IPS-18a (cell line): ENCODE measurements around the gene LINC00237.

Experiments
- H3K27ac ChIP-seq: one replicate; pipeline ENCODE4 v1.5.1; 2013; ENCODE audit warnings: low read length
- H3K27me3 ChIP-seq: one replicate; pipeline ENCODE4 v1.6.1; 2013; ENCODE audit warnings: mild to moderate bottlenecking, low read length; ENCODE audit not compliant: control insufficient read depth, insufficient read depth
- H3K36me3 ChIP-seq: one replicate; pipeline ENCODE4 v1.6.1; 2013; ENCODE audit warnings: low read depth, low read length; ENCODE audit not compliant: control insufficient read depth
- H3K4me1 ChIP-seq: one replicate; pipeline ENCODE4 v1.6.1; 2013; ENCODE audit warnings: low read depth, low read length; ENCODE audit not compliant: control insufficient read depth
- H3K4me3 ChIP-seq: one replicate; pipeline ENCODE4 v1.5.1; 2013; ENCODE audit warnings: low read length
- H3K9ac ChIP-seq: one replicate; pipeline ENCODE4 v1.6.1; 2013; ENCODE audit warnings: mild to moderate bottlenecking, low read length, moderate library complexity
- H3K9me3 ChIP-seq: one replicate; pipeline ENCODE4 v1.6.1; 2013; ENCODE audit warnings: low read depth, low read length; ENCODE audit not compliant: control insufficient read depth

LINC00237 gene

DNA sequence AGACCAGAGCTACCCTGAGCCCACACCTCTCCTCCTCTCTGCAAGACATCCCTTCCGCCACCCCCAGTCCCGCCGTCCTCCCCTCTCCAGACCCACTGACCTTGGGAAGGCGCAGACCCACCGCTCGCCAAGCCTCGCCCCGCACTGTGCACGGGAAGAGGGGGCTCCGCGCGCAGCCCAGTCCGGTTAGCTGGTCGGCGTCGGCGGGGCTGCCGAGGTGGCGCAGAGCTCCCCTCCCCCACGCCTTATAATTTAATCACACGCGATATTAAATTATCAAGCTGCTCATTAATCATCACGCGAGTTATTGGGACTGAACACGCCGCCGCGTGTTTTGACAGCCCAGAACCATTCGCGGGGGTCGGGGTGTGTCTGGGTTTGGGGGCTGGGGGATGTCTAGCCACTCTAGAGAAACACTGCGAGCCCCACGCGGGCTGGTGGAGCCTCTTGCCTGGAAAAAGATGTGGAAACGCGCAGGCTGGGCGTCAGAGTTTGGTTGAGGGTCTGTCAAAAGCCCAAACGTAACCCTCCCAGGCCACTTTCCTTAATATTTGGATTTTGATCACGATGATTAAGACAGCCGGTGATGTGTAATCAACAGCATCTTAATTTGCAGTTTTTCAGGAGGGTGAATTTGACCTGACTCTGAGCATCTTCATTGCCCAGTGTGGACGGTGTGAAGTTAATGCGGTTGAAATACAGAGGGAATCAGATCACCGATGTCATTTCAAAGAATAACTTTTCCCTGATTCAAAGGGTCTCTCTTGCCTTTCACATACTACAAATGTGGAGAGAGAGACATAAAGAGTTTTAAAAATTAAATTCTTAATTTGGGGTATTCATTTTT lies at the start of gene LINC00237:
LINC00237 (minus strand) TSS at position 188 of the 847 bp plus-strand sequence.
- Histone ChIP-seq H3K27ac (no peak within 1 kb of the TSS), H3K36me3 (no peaks in the 10 kb centered on the region), H3K9me3 (no peaks in the 10 kb centered on the region), H3K4me3 (peak within 1 kb of the TSS; percentile 49), H3K4me1 (peaks cover 29% of the 10 kb centered on the region), H3K9ac (no peak within 1 kb of the TSS), H3K27me3 (peaks cover 82% of the 10 kb centered on the region)

GRCh38 chr20:21155268-21155667 lies 49.1 kb upstream of the LINC00237 start:
- H3K4me1 ChIP-seq, result no peaks in the 10 kb centered on the region
- H3K9ac ChIP-seq, result no peak overlapping the region
- H3K36me3 ChIP-seq, result no peaks in the 10 kb centered on the region
- no peak overlapping the region for H3K27ac ChIP-seq
- H3K9me3 ChIP-seq, result no peaks in the 10 kb centered on the region
- no peak overlapping the region for H3K4me3 ChIP-seq
- no peaks in the 10 kb centered on the region for H3K27me3 ChIP-seq

DNA sequence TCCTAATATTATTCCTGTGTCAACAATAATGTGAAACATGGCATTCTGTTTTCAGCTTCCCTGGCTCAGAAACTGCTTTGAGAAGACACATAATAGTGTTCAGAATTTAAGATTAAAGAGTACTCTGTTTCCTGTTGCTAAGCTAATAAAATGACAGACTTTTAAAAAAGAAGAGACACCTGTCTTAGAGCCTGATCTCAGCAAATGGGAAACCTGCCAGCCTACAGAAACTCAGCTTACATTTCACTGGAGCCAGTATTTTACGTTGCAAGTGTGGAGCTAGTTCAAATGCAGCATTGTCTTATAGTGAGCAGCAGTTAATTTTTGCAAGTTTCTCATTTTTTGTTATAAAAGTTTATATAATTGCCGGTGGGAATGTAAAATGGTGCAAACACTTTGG lies 48.5 kb upstream of the LINC00237 start:
- no peaks in the 10 kb centered on the region for H3K27me3 ChIP-seq
- H3K9ac ChIP-seq, result no peak overlapping the region
- no peak overlapping the region for H3K4me3 ChIP-seq
- H3K27ac ChIP-seq, result no peak overlapping the region
- no peaks in the 10 kb centered on the region for H3K9me3 ChIP-seq
- H3K4me1 ChIP-seq, result no peaks in the 10 kb centered on the region
- no peaks in the 10 kb centered on the region for H3K36me3 ChIP-seq

DNA sequence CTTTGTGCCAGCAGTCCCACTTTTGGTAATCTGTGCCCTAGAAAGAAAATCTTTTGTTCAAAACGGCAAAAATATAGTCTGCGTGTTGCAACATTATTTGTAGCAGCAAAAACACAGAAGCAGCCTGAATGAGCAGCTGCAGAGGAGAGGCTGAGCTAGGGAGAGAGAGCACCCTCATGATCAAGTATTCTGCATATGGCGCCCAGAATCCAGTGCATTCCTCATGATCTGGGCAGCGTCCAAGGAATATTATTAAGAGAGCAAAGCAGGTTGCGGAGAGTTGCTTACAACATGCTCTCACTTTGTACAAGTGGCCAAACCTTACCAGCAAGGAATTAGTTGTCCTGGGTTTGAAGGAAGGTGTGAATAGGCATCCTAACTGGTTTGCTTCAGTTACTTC lies 45.6 kb upstream of the LINC00237 start:
- no peaks in the 10 kb centered on the region for H3K36me3 ChIP-seq
- H3K9me3 ChIP-seq, result no peaks in the 10 kb centered on the region

DNA sequence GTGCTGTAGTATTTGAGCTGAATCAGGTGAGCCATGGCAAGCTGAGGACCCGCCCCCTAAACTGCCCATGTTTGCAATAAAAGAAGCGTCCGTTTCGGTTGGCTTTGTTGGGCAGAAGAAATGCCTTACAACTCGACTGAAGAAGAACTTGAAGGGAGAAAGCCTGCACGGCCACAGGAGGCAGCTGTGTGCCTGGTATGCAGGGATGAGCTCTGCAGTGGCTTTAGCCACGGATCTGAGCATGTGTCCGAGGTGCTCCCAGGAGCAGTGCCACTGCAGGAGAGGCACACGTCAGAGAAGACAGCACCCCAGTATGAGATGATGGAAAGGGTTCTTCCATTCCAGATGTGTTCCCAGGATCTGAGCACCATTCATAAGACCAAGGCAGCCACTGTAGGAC lies 43.2 kb upstream of the LINC00237 start:
- Histone ChIP-seq H3K9me3 (no peaks in the 10 kb centered on the region), H3K27me3 (no peaks in the 10 kb centered on the region), H3K36me3 (no peaks in the 10 kb centered on the region), H3K27ac (no peak overlapping the region), H3K4me1 (no peaks in the 10 kb centered on the region), H3K9ac (no peak overlapping the region), H3K4me3 (no peak overlapping the region)

More for the DNA sequence above, 45.6 kb upstream of the LINC00237 start:
- no peaks in the 10 kb centered on the region for H3K27me3 ChIP-seq
- H3K9ac ChIP-seq, result no peak overlapping the region
- H3K27ac ChIP-seq, result no peak overlapping the region
- no peaks in the 10 kb centered on the region for H3K4me1 ChIP-seq
- H3K4me3 ChIP-seq, result no peak overlapping the region

GRCh38 chr20:21147593-21147992 lies 41.4 kb upstream of the LINC00237 start:
- Histone ChIP-seq H3K4me1 (no peaks in the 10 kb centered on the region), H3K9ac (no peak overlapping the region), H3K4me3 (no peak overlapping the region), H3K36me3 (no peaks in the 10 kb centered on the region), H3K27ac (no peak overlapping the region), H3K27me3 (no peaks in the 10 kb centered on the region), H3K9me3 (no peaks in the 10 kb centered on the region)

- no peaks in the 10 kb centered on the region for H3K36me3 ChIP-seq
- H3K27me3 ChIP-seq, result no peaks in the 10 kb centered on the region
- H3K9me3 ChIP-seq, result no peaks in the 10 kb centered on the region
- no peaks in the 10 kb centered on the region for H3K4me1 ChIP-seq
- no peak overlapping the region for H3K4me3 ChIP-seq
- no peak overlapping the region for H3K9ac ChIP-seq
- no peak overlapping the region for H3K27ac ChIP-seq
Measured at GRCh38 chr20:21146215-21146614, 40.1 kb upstream of the LINC00237 start.

DNA sequence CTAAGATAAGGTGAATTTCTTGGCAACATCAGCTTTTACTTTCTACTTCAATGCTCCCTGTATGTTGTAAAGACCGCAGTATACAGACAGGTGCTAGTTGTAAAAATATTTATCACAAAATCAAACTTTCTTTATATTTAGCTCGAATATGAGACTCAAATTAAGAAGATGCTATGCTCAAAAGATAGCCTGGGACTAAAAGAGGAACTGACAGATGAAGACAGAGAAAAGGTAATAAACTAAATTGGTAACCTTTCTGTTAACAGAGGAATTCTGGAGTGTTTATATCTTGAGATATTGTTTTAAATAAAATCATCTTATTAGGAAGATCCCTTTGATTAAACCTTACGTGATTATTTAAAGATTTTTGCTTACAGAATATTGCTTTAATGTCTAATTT lies 39.3 kb upstream of the LINC00237 start:
- H3K9ac ChIP-seq, result no peak overlapping the region
- no peak overlapping the region for H3K4me3 ChIP-seq
- no peaks in the 10 kb centered on the region for H3K4me1 ChIP-seq
- no peaks in the 10 kb centered on the region for H3K9me3 ChIP-seq
- no peaks in the 10 kb centered on the region for H3K27me3 ChIP-seq
- no peak overlapping the region for H3K27ac ChIP-seq
- no peaks in the 10 kb centered on the region for H3K36me3 ChIP-seq

DNA sequence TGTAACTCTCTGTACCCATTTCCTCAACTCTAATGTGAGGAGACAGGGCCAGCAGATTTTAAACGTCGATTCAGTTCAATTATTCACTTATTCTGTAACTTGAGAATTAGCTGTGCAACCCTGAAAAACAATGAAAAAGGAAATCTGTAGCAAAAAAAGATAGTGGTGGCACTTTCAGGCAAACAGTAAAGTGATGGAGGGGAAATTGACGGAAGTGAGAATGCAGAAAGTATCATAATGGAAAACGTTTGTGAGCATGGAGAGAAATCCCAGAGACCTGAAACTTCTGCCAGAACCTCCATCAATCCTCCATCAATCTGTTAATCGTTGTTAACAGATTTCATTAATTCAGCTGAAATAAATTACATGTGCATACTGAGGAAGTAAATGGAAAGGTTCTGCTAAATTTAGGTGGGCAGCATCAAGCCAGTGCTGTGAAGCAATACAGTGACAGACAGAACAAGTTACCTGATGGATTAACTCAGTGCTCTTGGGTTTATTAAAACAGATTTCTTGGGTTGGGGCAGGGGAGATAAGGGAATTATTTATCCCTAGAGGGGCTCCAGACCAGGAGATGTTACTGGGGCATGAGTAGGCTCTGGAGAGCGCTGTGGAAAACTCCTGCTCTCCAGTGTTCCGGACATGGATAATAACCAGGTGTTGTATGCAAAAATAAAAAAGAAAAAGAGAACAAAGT lies 37.2 kb upstream of the LINC00237 start:
- H3K36me3 ChIP-seq, result no peaks in the 10 kb centered on the region

DNA sequence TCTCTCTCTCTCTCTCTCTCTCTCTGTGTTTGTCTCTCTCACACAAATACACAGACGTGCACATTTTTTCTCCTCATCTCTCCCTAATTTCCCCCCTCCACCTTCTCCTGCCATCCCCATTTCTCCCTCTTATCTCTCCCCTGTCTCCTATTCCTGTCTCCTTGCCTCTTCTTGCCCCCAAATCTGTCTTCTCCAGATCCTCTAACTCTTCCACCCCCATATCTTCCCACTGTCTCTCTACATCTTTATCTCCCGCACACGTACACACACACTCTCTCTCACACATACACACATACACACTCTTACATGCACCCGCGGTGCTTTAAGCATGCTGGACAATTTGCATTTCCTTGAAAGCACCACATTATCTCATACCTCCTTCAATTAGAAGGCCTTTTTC lies 35.7 kb upstream of the LINC00237 start:
- H3K4me1 ChIP-seq, result no peaks in the 10 kb centered on the region
- no peak overlapping the region for H3K9ac ChIP-seq
- H3K36me3 ChIP-seq, result peaks cover 2% of the 10 kb centered on the region
- no peak overlapping the region for H3K27ac ChIP-seq
- no peaks in the 10 kb centered on the region for H3K27me3 ChIP-seq
- no peaks in the 10 kb centered on the region for H3K9me3 ChIP-seq
- H3K4me3 ChIP-seq, result no peak overlapping the region

More for the DNA sequence above, 37.2 kb upstream of the LINC00237 start:
- no peak overlapping the region for H3K4me3 ChIP-seq
- no peaks in the 10 kb centered on the region for H3K9me3 ChIP-seq
- H3K4me1 ChIP-seq, result no peaks in the 10 kb centered on the region
- no peaks in the 10 kb centered on the region for H3K27me3 ChIP-seq
- H3K9ac ChIP-seq, result no peak overlapping the region
- H3K27ac ChIP-seq, result no peak overlapping the region

DNA sequence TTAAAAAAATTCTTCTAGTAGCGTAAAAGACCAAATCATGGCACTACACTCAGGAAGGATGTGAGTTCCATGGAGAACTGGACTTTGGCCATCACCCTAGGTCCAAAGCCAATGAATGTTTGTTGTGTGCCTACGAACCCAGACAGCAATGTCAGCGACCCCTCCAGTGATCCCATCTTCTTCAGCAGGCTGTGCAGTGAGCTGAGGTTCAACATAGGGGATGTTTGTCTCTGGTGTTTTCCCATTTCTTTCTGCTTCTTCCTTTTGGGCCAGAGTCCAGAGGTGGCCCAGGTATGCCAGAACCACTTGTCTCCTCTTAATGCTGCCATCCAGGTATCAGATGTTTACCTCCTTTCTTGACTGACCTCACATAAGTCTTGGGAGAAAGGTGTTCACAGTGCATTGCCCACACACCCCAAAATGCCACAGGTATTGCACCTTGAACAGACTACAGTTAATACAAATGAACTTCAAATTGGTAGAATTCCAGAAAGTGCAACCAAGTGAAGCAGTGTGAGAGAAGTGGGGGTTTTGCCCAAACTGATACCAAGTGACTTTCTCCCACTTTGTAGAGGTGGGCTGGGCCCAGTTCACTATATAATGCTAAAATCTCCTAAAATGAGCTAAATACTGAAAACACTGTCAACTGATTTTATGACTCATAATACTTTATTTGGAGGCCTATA lies 33.9 kb upstream of the LINC00237 start:
- Histone ChIP-seq H3K4me3 (no peak overlapping the region), H3K4me1 (no peaks in the 10 kb centered on the region), H3K9ac (no peak overlapping the region), H3K27me3 (no peaks in the 10 kb centered on the region), H3K9me3 (no peaks in the 10 kb centered on the region), H3K27ac (no peak overlapping the region), H3K36me3 (peaks cover 4% of the 10 kb centered on the region)
